Spleen (tissue), 11 donors: Measurements from ENCODE around the gene PTX4. TPM values are rescaled to one million over a fixed set of nuclear protein-coding genes. Genes with fewer than 3 reads are reported as not detected.

Experiments used
- DNase-seq: peaks from one replicate; pipeline ENCODE4 v3.0.0-alpha.2; 2020
- H3K27ac ChIP-seq, 8 donors: fragments of 200-600 bp; sonication (generic) in 7 of 8; 1 replicate in 4 of 8; 2 replicates in 4 of 8; pipeline versions ENCODE4 v1.5.0 to v1.8.0; 2016 to 2021; ENCODE audit warnings: inconsistent platforms in 4 of 8, mild to moderate bottlenecking in 4 of 8, moderate library complexity in 1 of 8
- H3K27me3 ChIP-seq, 7 donors: fragments of 200-600 bp; sonication (generic) in 6 of 7; replicated peaks in 1 of 7; 1 replicate in 4 of 7; 2 replicates in 3 of 7; pipeline versions ENCODE4 v1.5.0 to v1.8.0; 2016 to 2021; ENCODE audit warnings: inconsistent platforms in 3 of 7, mild to moderate bottlenecking in 1 of 7
- H3K36me3 ChIP-seq, 6 donors: fragments of 200-600 bp; sonication (generic) in 5 of 6; 1 replicate in 4 of 6; 2 replicates in 2 of 6; pipeline versions ENCODE4 v1.5.0 to v1.8.0; 2016 to 2021; ENCODE audit warnings: inconsistent platforms in 2 of 6
- H3K4me1 ChIP-seq, 6 donors: fragments of 200-600 bp; sonication (generic) in 5 of 6; 1 replicate in 3 of 6; 2 replicates in 3 of 6; pipeline versions ENCODE4 v1.5.0 to v1.8.0; 2016 to 2021; ENCODE audit warnings: inconsistent platforms in 3 of 6
- H3K4me3 ChIP-seq, 8 donors: fragments of 200-600 bp; sonication (generic) in 7 of 8; 1 replicate in 4 of 8; 2 replicates in 4 of 8; pipeline versions ENCODE4 v1.5.0 to v1.8.0; 2016 to 2021; ENCODE audit warnings: inconsistent platforms in 4 of 8, mild to moderate bottlenecking in 4 of 8, moderate library complexity in 2 of 8
- H3K9me3 ChIP-seq, 8 donors: fragments of 200-600 bp; sonication (generic) in 7 of 8; 1 replicate in 4 of 8; 2 replicates in 4 of 8; pipeline versions ENCODE4 v1.5.0 to v1.8.0; 2016 to 2021; ENCODE audit warnings: inconsistent platforms in 4 of 8
- POLR2A ChIP-seq, 3 donors: fragments of 450-650 bp; IDR thresholded peaks; one replicate each; pipeline ENCODE4 v1.5.1; 2017; ENCODE audit warnings: antibody characterized with exemption in 3 of 3, mild to moderate bottlenecking in 1 of 3
- POLR2AphosphoS5 ChIP-seq, 3 donors: sonication (generic); formaldehyde crosslinking; IDR thresholded peaks; one replicate each; pipeline ENCODE4 v1.5.1; 2017; ENCODE audit warnings: antibody characterized with exemption in 3 of 3
- WGBS, 5 donors: extraction: QIAGEN DNeasy Blood & Tissue Kit in 3 of 5; methylation state at CpG; one replicate each; pipeline versions ENCODE4 v1.1.5 to v1.1.7; 2013 to 2018; 5-methylcytosine and 5-hydroxymethylcytosine counted together
- intact Hi-C: fragments of 100-400 bp; cut with DNase I; formaldehyde crosslinking; loops from one replicate; pipeline ENCODE4 v1.15.0; 2023; ENCODE audit warnings: low total_unique reads
- polyA plus RNA-seq, 3 donors: library from polyadenylated mRNA; stranded (reverse); fragments of 200-250 nt; gene quantifications; one replicate each; pipeline ENCODE4 v1.2.1, GENCODE V29; 2013
- total RNA-seq, 7 donors: library from RNA; depleted of rRNA in 3 of 7; stranded (reverse); fragments of >200 nt in 3 of 7; fragmentation: NEBNext Ultra II Directional in 4 of 7; extraction: Animal tissue kit (Norgen Biotek cat#: 25700) in 4 of 7; gene quantifications; one replicate each; pipeline versions ENCODE4 v1.1.0 to v1.2.1, GENCODE V29; 2016 to 2021
- TF ChIP-seq, protein P1 (sequence below), 11 experiments: fragments of 200-600 bp in 7 of 11; fragments of 450-650 bp in 4 of 11; sonication (generic) in 4 of 11; IDR thresholded peaks in 8 of 11; conservative IDR thresholded peaks in 3 of 11; 1 replicate in 7 of 11; 2 replicates in 4 of 11; pipeline versions ENCODE4 v1.4.0 to v1.8.0; 2016 to 2021; ENCODE audit warnings: antibody characterized with exemption in 11 of 11, inconsistent platforms in 4 of 11, mild to moderate bottlenecking in 1 of 11
- donor health status: healthy with polysubstance abuse.
- donor health status: DM: no; HTN: no; CAD: no; lungs with moderate emphysema.
- donor health status: DM: no; HTN: no; CAD: no.
- donor health status: Bipolar disorder and iron deficiency.
- donor health status: healthy.
- donor health status: DM: no; HTN: no; CAD: no.
- donor health status: DM: yes; HTN: yes; CAD: no.

Gene PTX4
- total and polyA plus RNA-seq, 10 donors = 0.03 to 0.85 (median 0.44) TPM; not detected in 3

DNA sequence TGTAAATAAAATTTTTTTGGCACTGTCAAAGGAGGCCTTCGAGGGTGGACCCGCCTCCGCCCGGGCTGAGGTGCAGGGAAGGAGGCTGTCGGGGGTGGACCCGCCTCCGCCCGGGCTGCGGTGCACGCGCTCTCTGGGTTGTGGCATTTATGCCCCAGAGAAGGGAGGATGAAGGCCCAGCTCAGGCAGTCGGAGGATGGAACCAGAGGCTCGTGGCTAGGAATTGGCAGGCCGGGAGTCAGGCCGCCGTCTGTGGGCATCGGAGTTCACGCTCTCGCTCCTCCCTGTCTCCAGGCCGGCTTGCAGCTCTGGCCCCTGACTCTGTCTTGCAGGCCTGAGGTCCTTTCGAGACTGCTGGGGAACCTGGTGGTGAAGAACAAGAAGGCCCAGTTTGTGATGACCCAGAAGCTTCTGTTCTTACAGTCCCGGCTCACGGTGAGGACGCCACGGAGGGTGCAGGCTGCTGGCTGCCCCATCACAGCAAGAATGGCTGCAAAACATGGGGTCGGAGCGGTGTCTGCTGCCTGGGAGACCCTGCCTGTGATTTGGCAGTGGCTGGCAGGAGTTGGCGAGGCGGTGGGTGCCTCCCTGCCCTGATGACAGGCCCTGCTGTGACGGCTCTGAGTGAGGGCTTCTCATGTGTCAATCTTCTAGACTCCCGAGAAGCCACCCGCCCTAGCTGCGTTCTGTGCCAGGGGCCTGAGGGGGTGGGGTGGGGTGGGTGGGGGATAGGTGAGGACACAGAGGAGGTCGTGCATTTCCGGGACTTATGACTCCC is 10.3 kb upstream of the PTX4 start:
- peaks cover 10 to 99% (median 93%) of the 10 kb centered on the region in 6 donors for H3K36me3 ChIP-seq
- no peak overlapping the region for H3K27ac ChIP-seq
- H3K27me3 ChIP-seq = no peaks in the 10 kb centered on the region
- no peaks in the 10 kb centered on the region for H3K9me3 ChIP-seq
- no peak for TF ChIP-seq POLR2AphosphoS5 (IDR thresholded peaks at IDR 0.05)
- TF ChIP-seq, protein P1, sequence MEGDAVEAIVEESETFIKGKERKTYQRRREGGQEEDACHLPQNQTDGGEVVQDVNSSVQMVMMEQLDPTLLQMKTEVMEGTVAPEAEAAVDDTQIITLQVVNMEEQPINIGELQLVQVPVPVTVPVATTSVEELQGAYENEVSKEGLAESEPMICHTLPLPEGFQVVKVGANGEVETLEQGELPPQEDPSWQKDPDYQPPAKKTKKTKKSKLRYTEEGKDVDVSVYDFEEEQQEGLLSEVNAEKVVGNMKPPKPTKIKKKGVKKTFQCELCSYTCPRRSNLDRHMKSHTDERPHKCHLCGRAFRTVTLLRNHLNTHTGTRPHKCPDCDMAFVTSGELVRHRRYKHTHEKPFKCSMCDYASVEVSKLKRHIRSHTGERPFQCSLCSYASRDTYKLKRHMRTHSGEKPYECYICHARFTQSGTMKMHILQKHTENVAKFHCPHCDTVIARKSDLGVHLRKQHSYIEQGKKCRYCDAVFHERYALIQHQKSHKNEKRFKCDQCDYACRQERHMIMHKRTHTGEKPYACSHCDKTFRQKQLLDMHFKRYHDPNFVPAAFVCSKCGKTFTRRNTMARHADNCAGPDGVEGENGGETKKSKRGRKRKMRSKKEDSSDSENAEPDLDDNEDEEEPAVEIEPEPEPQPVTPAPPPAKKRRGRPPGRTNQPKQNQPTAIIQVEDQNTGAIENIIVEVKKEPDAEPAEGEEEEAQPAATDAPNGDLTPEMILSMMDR (IDR thresholded peaks at IDR 0.05 in 8 of 11, conservative IDR thresholded peaks at IDR 0.05 in 3 of 11) = no peak
- TF ChIP-seq POLR2A (IDR thresholded peaks at IDR 0.05) = no peak
- H3K4me1 ChIP-seq = peaks cover 6 to 23% (median 15%) of the 10 kb centered on the region in 6 donors
- intact Hi-C loops = no loop called here
- no peak overlapping the region for H3K4me3 ChIP-seq
- DNase-seq = peak; percentile 56
- WGBS, 5 donors = 94 to 97% (median 95%) methylated on average over 26 to 35 of the region's 35 CpGs

GRCh38 chr16:1497014-1497598 is 8.4 kb upstream of the PTX4 start:
- WGBS, 5 donors = 89 to 94% (median 92%) methylated on average over 9 to 21 of the region's 21 CpGs
- H3K36me3 ChIP-seq = peaks cover 4 to 79% (median 73%) of the 10 kb centered on the region in 6 donors
- DNase-seq = peak; percentile 72
- peaks cover 15 to 39% (median 29%) of the 10 kb centered on the region in 6 donors for H3K4me1 ChIP-seq
- no peak overlapping the region for H3K27ac ChIP-seq
- no peaks in the 10 kb centered on the region for H3K9me3 ChIP-seq
- no peaks in the 10 kb centered on the region for H3K27me3 ChIP-seq
- H3K4me3 ChIP-seq = no peak overlapping the region
- TF ChIP-seq POLR2A (IDR thresholded peaks at IDR 0.05) (no peak), POLR2AphosphoS5 (IDR thresholded peaks at IDR 0.05) (peak in 1 of 3 donors; percentile 10)
- TF ChIP-seq, protein P1 (IDR thresholded peaks at IDR 0.05 in 8 of 11, conservative IDR thresholded peaks at IDR 0.05 in 3 of 11) = no peak
- intact Hi-C loops = no loop called here

DNA sequence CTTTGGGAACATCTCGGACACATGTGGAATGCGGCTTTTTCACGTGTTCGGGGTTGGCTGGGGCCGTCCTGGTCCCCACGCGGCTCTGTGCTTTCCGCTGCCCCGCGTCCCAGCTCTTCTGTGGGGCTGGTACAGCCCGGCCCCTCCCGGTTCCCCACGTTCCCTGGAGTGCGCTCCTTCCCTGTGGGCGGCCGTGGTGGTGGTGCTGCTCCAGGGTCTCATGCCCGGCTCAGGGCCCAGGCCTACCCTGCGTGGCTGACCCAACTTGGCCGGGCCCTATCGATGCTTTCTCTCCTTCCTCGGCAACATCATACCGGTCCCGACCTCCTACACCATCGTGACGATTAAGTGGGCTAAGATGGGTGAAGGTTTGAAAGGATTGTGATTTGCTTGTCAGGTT is 7.7 kb upstream of the PTX4 start:
- H3K36me3 ChIP-seq = peaks cover 4 to 72% (median 67%) of the 10 kb centered on the region in 6 donors
- no peaks in the 10 kb centered on the region for H3K27me3 ChIP-seq
- peaks cover 15 to 42% (median 29%) of the 10 kb centered on the region in 6 donors for H3K4me1 ChIP-seq
- H3K27ac ChIP-seq = no peak overlapping the region
- no peak overlapping the region for H3K4me3 ChIP-seq
- no peak for DNase-seq
- H3K9me3 ChIP-seq = no peaks in the 10 kb centered on the region
- intact Hi-C loops = no loop called here
- TF ChIP-seq POLR2A (IDR thresholded peaks at IDR 0.05) = no peak
- no peak for TF ChIP-seq POLR2AphosphoS5 (IDR thresholded peaks at IDR 0.05)
- TF ChIP-seq, protein P1 (IDR thresholded peaks at IDR 0.05 in 8 of 11, conservative IDR thresholded peaks at IDR 0.05 in 3 of 11) = no peak
- 89 to 97% (median 94%) methylated on average over 20 to 25 of the region's 25 CpGs for WGBS, 5 donors

DNA sequence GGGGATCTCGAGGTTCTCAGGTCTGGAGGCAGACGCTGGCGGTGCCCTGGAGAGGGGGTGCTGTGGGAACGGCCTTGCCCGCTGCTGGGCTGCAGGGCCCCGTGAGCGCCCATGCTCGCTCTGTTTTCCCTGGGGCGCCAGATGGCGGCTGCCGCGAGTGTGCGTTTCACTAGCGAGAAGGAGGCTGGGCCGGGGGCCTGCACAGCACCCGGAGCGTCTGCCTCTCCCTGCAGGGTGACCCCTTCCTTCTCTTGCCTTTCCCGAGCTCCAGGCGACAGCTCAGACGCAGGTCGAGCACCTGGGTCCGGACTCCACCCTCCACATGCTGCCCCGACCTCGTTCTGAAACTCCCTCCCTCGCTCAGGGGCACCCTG is 7.1 kb upstream of the PTX4 start:
- H3K4me1 ChIP-seq = peaks cover 15 to 42% (median 29%) of the 10 kb centered on the region in 6 donors
- no peak overlapping the region for H3K4me3 ChIP-seq
- 91 to 95% (median 95%) methylated on average over 15 to 25 of the region's 25 CpGs for WGBS, 5 donors
- H3K27ac ChIP-seq = no peak overlapping the region
- H3K9me3 ChIP-seq = no peaks in the 10 kb centered on the region
- TF ChIP-seq, protein P1 (IDR thresholded peaks at IDR 0.05 in 8 of 11, conservative IDR thresholded peaks at IDR 0.05 in 3 of 11) = no peak
- TF ChIP-seq POLR2AphosphoS5 (IDR thresholded peaks at IDR 0.05) (no peak), POLR2A (IDR thresholded peaks at IDR 0.05) (no peak)
- intact Hi-C loops = no loop called here
- DNase-seq = no peak
- H3K27me3 ChIP-seq = no peaks in the 10 kb centered on the region
- H3K36me3 ChIP-seq = peaks cover 4 to 67% (median 61%) of the 10 kb centered on the region in 6 donors
